ENCODE measurements around the gene SAMSN1. TPM values are rescaled to one million over a fixed set of nuclear protein-coding genes. Genes with fewer than 3 reads are reported as not detected.

The SAMSN1 gene
- polyA plus RNA-seq, 2 of the 4 experiments (the other 2 are of a cell fraction), result 0.06 TPM; not detected in 1

- H3K4me2 ChIP-seq, result no peak overlapping the region
- DNase-seq (ENCODE audit: low read depth in 1 of 2, low spot score in 1 of 2), result no peak
- FAIRE-seq, result no peak
- no peak overlapping the region for H3K27ac ChIP-seq
- CTCF ChIA-PET, result no interaction called here
- POLR2A ChIA-PET, result no interaction called here
- no peaks in the 10 kb centered on the region for H3K4me1 ChIP-seq
- ATAC-seq, result no peak
- H3K4me3 ChIP-seq, result no peak overlapping the region
- WGBS (ENCODE audit: missing lambda C conversion rate), result 0% methylated on average over 1 of the region's 1 CpG
- H3K9me3 ChIP-seq, result no peaks in the 10 kb centered on the region
- TF ChIP-seq HOXB5 (CRISPR knock-in tag; IDR thresholded peaks at IDR 0.05) (no peak), ATOH8 (CRISPR knock-in tag; IDR thresholded peaks at IDR 0.05; ENCODE audit: low read depth) (no peak), HMGXB4 (CRISPR knock-in tag; IDR thresholded peaks at IDR 0.05; ENCODE audit: borderline replicate concordance) (no peak), CBX8 (IDR thresholded peaks at IDR 0.05) (no peak), KDM5A (IDR thresholded peaks at IDR 0.05) (no peak), HOXA7 (CRISPR knock-in tag; IDR thresholded peaks at IDR 0.05) (no peak), PBX3 (IDR thresholded peaks at IDR 0.05) (no peak), ESRRA (IDR thresholded peaks at IDR 0.05; ENCODE audit: borderline replicate concordance, low read length) (no peak), NFE2L2 (conservative IDR thresholded peaks at IDR 0.05; ENCODE audit: low read length) (no peak), MAX (IDR thresholded peaks at IDR 0.05) (no peak), GATA3 (IDR thresholded peaks at IDR 0.05; ENCODE audit: borderline replicate concordance) (no peak), CBX2 (IDR thresholded peaks at IDR 0.05; ENCODE audit: borderline replicate concordance, low read depth) (no peak), CEBPB (IDR thresholded peaks at IDR 0.05) (no peak), SREBF2 (IDR thresholded peaks at IDR 0.05) (no peak), NR3C1 (IDR thresholded peaks at IDR 0.05) (no peak)
These were observed 79.4 kb downstream of the SAMSN1 start for GRCh38 chr21:14466715-14467114.

- no peak for ATAC-seq
- no peaks in the 10 kb centered on the region for H3K9me3 ChIP-seq
- H3K4me3 ChIP-seq, result no peak overlapping the region
- TF ChIP-seq GATA3 (IDR thresholded peaks at IDR 0.05; ENCODE audit: borderline replicate concordance), result no peak
- FAIRE-seq, result no peak
- ChIA-PET POLR2A (no interaction called here), CTCF (no interaction called here)
- WGBS (ENCODE audit: missing lambda C conversion rate), result 0% methylated on average over 3 of the region's 3 CpGs
- no peak for DNase-seq (ENCODE audit: low read depth in 1 of 2, low spot score in 1 of 2)
- H3K4me2 ChIP-seq, result no peak overlapping the region
- H3K4me1 ChIP-seq, result no peaks in the 10 kb centered on the region
- no peak overlapping the region for H3K27ac ChIP-seq
These were observed 88.4 kb downstream of the SAMSN1 start for GRCh38 chr21:14457762-14458161.

GRCh38 chr21:14456911-14457310, 89.2 kb downstream of the SAMSN1 start:
- H3K9me3 ChIP-seq, result no peaks in the 10 kb centered on the region
- no peak overlapping the region for H3K27ac ChIP-seq
- H3K4me1 ChIP-seq, result no peaks in the 10 kb centered on the region
- WGBS (ENCODE audit: missing lambda C conversion rate), result 22% methylated on average over 1 of the region's 1 CpG
- ChIA-PET POLR2A (no interaction called here), CTCF (no interaction called here)
- no peak overlapping the region for H3K4me2 ChIP-seq
- no peak for FAIRE-seq
- no peak overlapping the region for H3K4me3 ChIP-seq
- no peak for DNase-seq (ENCODE audit: low read depth in 1 of 2, low spot score in 1 of 2)
- no peak for ATAC-seq
- TF ChIP-seq REST (IDR thresholded peaks at IDR 0.05), result no peak
- no peak for TF ChIP-seq HES2 (IDR thresholded peaks at IDR 0.05)
- no peak for TF ChIP-seq ATOH8 (CRISPR knock-in tag; IDR thresholded peaks at IDR 0.05; ENCODE audit: low read depth)
- no peak for TF ChIP-seq FOSL2 (IDR thresholded peaks at IDR 0.05)
- TF ChIP-seq FOSL2 (CRISPR knock-in tag; IDR thresholded peaks at IDR 0.05), result no peak
- TF ChIP-seq EHMT2 (IDR thresholded peaks at IDR 0.05; ENCODE audit: low read depth), result no peak
- TF ChIP-seq PBX3 (IDR thresholded peaks at IDR 0.05), result no peak
- no peak for TF ChIP-seq FOXS1 (CRISPR knock-in tag; IDR thresholded peaks at IDR 0.05)

Data from A549 (cell line).